Stimulated activated CD4-positive, alpha-beta T cell treated with anti-CD3 and anti-CD28 coated beads, Interleukin-12 subunit alpha, Interleukin-12 subunit beta, amount 100 ng/mL, for 48 hours (primary cell): ENCODE results near the gene RTEL1.
A peak's percentile ranks its signal among the peaks of the same experiment; 100 is the strongest.

Experiments used
- DNase-seq, 3 donors: peaks; one replicate each; pipeline ENCODE4 v3.0.0-alpha.2; 2020; ENCODE audit warnings: low read depth in 2 of 3, low spot score in 1 of 3

Gene RTEL1

GRCh38 chr20:63699466-63700198 is 41.5 kb downstream of the RTEL1 start:
- DNase-seq: no peak

- no peak for DNase-seq
Observed at GRCh38 chr20:63700199-63701050, 42.3 kb downstream of the RTEL1 start.

DNA sequence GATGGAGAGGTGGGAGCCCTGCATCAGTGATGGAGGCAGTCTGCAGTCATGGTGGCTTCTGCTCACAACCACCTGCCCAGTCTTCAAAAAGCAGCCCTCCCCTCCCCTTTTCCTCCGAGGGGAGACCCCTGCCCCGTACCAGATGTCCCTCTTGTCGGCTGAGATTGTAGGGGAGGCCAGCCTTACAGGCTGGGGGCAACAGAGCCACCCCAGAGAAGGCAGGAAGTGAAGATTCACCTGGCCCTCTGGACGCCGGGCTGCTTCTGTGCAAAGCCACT is 42.9 kb downstream of the RTEL1 start:
- DNase-seq: no peak

GRCh38 chr20:63701329-63702035 is 43.4 kb downstream of the RTEL1 start:
- DNase-seq: no peak

DNA sequence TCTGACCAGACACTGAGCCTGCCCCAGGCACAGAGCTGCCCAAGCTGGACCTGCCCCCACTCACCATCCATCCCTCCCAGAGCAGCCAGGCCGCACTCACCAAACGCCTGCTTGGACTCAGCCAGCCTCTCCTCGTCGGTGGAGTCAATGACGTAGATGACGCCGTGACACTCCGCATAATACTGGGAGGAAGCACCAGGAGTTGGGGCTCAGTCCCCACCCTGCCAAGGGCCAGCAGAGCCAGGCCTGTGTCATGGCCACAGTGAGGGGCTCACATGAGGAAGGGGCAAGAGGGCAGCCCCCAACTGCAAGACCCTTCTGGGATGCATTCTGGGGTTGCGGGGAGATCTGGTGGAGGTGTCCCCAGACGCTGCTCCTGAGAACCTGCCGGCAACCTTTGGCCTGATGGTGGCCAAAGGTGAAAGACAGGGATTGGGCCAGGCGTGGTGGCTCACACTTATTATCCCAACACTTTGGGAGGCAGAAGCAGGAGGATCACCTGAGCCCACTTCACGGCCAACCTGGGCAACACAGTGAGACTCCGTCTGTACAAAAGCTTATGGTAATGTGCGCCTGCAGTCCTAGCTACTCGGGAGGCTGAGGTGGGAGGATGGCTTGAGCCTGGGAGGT is 44.0 kb downstream of the RTEL1 start:
- no peak for DNase-seq

DNA sequence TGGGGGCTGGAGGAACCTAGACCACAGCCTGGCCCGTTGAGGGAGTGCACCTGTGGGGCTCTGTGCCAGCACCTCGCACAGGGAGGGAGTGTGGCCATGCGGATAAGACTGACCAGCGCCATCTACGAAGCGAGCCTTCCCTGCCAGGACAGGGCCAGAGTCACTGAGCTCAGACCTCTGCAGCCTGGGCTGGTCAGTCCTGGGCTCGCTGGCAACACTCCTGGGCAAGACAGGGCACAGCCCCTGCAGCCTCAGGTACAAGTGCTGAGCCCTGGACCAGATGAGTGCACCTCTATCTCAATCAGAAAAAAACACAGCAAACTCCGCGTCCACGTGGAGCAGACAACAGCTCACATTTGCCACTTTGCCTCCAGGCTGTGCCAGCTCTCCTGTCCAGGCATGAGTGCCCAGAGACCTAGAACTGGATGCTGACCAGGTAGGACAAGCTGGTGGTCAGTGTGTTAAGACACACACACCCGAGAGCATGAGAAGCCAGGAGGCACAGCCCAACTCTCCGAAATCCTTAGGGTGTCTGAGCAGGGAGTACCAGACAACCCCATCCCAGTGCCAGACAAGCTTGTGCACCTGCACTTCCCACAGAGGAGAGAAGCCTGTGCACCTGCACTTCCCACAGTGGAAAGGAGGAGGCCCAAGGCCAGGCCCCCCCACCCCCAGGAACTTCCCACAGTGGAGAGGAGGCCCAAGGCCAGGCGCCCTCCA is 44.8 kb downstream of the RTEL1 start:
- DNase-seq: no peak

DNA sequence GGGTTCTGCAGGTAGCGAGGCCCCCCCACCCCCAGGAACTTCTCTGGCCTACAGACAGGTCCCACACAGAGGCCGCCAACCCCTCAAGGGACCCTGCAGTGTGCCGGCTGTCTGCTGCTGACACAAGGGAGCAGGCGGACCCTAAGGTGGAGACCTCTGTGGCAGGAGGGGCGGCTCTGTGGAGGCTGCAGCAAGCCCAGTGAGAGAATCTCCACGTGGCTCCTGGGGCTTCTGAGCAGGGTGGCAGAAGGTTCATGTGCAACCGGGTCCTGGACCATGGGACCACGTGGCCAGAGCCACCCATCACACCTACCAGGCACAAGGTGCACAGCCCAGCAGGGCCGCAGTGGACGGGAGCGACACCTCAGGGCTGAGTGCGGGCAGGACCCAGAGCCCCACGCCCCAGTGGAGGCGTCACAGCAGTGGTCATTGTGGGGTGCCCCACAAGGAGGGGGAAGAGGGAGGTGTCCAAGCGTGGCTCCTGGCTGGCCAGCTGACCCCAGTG is 45.4 kb downstream of the RTEL1 start:
- no peak for DNase-seq

- DNase-seq: no peak
Observed at GRCh38 chr20:63703976-63704748, 46.0 kb downstream of the RTEL1 start.

GRCh38 chr20:63704749-63705117 is 46.6 kb downstream of the RTEL1 start:
- no peak for DNase-seq

- DNase-seq: no peak
Observed at GRCh38 chr20:63705232-63706026, 47.3 kb downstream of the RTEL1 start.

- DNase-seq: no peak
Observed at GRCh38 chr20:63706027-63706695, 48.0 kb downstream of the RTEL1 start.

GRCh38 chr20:63706852-63707557 is 48.9 kb downstream of the RTEL1 start:
- DNase-seq: peak in 1 of 3 donors; percentile 55

DNA sequence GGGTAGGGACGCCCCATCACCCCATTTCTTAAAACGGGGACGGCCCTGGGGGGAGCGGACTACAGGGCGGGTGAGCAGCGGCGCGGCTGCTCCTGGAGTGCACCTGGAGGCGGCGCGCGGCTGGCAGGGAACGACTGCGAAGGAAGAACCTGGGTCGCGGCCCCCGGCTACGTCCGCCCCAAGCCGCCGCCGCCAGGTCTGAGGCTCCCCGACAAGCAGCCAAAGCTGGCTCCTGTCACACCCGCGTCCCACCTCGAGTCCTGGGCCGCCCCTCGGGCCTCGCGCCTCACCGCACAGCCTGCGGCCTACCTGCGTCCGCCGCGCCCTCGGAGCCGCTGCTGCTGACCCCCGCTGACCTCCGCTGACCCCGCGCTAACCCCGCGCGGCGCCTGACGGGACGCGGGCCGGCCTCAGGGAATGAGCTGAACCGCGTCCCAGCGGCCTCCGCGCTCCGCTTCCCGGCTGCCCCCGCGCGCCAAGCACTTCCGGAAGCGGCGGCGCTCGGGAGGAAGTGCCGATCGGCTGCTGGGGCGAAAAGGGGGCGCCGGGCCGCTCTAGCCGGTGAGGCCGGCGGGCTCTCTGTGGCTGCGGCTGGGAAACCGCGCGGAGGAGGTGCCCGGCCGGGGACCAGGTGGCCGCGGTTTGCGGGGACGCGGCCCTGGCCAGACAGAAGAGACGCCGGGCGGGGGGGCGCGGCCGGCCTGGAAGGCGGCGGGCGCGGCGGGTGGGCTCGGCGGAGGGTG is 49.6 kb downstream of the RTEL1 start, which contains the start of the genes ARFRP1 and ZGPAT:
Gene ARFRP1, minus strand, starts transcription at position 419 of the 743 bp plus-strand sequence. CDS start 885 bp downstream, outside the sequence.
Gene ZGPAT, plus strand, starts transcription at position 482 of the 743 bp plus-strand sequence. CDS start 542 bp downstream, outside the sequence.
- DNase-seq: peak; percentile 70 to 84 (median 72)

- DNase-seq: no peak
Observed at GRCh38 chr20:63708301-63709148, 50.4 kb downstream of the RTEL1 start.

- DNase-seq: no peak
Observed at GRCh38 chr20:63709149-63709527, 51.0 kb downstream of the RTEL1 start.

DNA sequence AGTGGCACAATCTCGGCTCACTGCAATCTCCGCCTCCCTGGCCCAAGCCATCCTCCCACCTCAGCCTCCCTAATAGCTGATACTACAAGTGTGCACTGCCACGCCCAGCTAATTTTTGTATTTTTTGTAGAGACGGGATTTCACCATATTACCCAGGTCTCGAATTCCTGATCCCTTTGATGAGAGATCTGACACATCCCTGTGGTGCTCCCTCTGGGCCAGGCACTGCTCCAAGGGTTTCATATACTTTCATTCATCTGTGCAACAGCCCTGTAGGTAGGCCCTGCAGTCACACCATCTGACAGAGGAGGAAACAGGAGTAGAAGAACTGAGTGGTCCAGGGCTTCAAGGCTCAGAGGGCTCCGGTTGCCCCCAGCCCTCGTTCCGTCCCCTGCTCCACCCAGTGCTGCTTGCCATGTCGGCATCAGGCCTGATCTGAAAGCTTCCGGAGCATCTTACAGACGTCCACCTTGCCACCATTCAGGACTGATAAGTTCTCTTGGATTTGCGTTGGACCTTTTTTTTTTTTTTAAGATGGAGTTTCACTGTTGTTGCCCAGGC is 53.1 kb downstream of the RTEL1 start:
- DNase-seq: no peak
